ENCODE results near the gene EMB.
"Not testable (repeated sequence)": the region's sequence is repeated elsewhere in the genome, so short reads cannot be mapped to it uniquely, and the experiment has no call there.

Gene EMB

GRCh38 chr5:50419656-50420055 is 21.4 kb downstream of the EMB start:
- not testable (repeated sequence) for H3K9ac ChIP-seq (ENCODE audit: low read length); H3K27me3 ChIP-seq (ENCODE audit: control insufficient read depth in 1 of 2, insufficient read depth in 2 of 2, low read length in 2 of 2); H3K4me1 ChIP-seq (ENCODE audit: insufficient read depth, low read length); H3K27ac ChIP-seq (ENCODE audit: low read depth, low read length); H3K9me3 ChIP-seq (ENCODE audit: low read length); H3K36me3 ChIP-seq (ENCODE audit: insufficient read depth, low read length); H3K4me3 ChIP-seq (ENCODE audit: low read depth in 1 of 2, low read length in 2 of 2)

GRCh38 chr5:50416637-50417036 is 24.5 kb downstream of the EMB start:
- not testable (repeated sequence) for H3K36me3 ChIP-seq (ENCODE audit: insufficient read depth, low read length); H3K27me3 ChIP-seq (ENCODE audit: control insufficient read depth in 1 of 2, insufficient read depth in 2 of 2, low read length in 2 of 2); H3K9me3 ChIP-seq (ENCODE audit: low read length); H3K4me3 ChIP-seq (ENCODE audit: low read depth in 1 of 2, low read length in 2 of 2); H3K9ac ChIP-seq (ENCODE audit: low read length); H3K27ac ChIP-seq (ENCODE audit: low read depth, low read length); H3K4me1 ChIP-seq (ENCODE audit: insufficient read depth, low read length)

GRCh38 chr5:50415912-50416311 is 25.2 kb downstream of the EMB start:
- no peaks in the 10 kb centered on the region for H3K4me1 ChIP-seq (ENCODE audit: insufficient read depth, low read length)
- no peaks in the 10 kb centered on the region for H3K27me3 ChIP-seq (ENCODE audit: control insufficient read depth in 1 of 2, insufficient read depth in 2 of 2, low read length in 2 of 2)
- no peaks in the 10 kb centered on the region for H3K9me3 ChIP-seq (ENCODE audit: low read length)
- H3K4me3 ChIP-seq (ENCODE audit: low read depth in 1 of 2, low read length in 2 of 2): no peak overlapping the region
- no peak overlapping the region for H3K9ac ChIP-seq (ENCODE audit: low read length)
- H3K36me3 ChIP-seq (ENCODE audit: insufficient read depth, low read length): no peaks in the 10 kb centered on the region
- H3K27ac ChIP-seq (ENCODE audit: low read depth, low read length): no peak overlapping the region

DNA sequence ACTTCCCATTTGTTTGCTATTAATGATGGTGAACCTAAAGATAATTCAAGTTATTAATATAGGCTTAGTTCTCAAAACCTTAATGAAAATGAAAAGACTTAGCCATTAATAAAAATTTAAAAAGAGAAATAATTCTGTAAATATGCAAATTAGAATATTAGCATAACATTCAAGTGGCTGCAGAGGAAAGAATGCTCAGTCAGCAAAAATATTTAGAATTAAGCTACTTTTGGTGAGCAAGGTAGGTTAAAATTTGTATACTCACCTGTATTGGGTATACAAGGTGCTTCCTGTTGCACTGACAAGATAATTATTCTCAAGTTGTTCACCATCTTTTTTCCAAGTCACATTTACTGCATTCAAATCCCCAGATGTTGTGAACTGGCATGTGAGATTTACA is 30.2 kb downstream of the EMB start:
- H3K27ac ChIP-seq (ENCODE audit: low read depth, low read length); H3K9me3 ChIP-seq (ENCODE audit: low read length); H3K9ac ChIP-seq (ENCODE audit: low read length); H3K27me3 ChIP-seq (ENCODE audit: control insufficient read depth in 1 of 2, insufficient read depth in 2 of 2, low read length in 2 of 2); H3K4me1 ChIP-seq (ENCODE audit: insufficient read depth, low read length); H3K36me3 ChIP-seq (ENCODE audit: insufficient read depth, low read length); H3K4me3 ChIP-seq (ENCODE audit: low read depth in 1 of 2, low read length in 2 of 2): not testable (repeated sequence)

GRCh38 chr5:50406877-50407276 is 34.2 kb downstream of the EMB start:
- H3K36me3 ChIP-seq (ENCODE audit: insufficient read depth, low read length): no peaks in the 10 kb centered on the region
- no peak overlapping the region for H3K9ac ChIP-seq (ENCODE audit: low read length)
- no peak overlapping the region for H3K4me3 ChIP-seq (ENCODE audit: low read depth in 1 of 2, low read length in 2 of 2)
- H3K27ac ChIP-seq (ENCODE audit: low read depth, low read length): no peak overlapping the region
- no peaks in the 10 kb centered on the region for H3K27me3 ChIP-seq (ENCODE audit: control insufficient read depth in 1 of 2, insufficient read depth in 2 of 2, low read length in 2 of 2)
- H3K4me1 ChIP-seq (ENCODE audit: insufficient read depth, low read length): no peaks in the 10 kb centered on the region
- no peaks in the 10 kb centered on the region for H3K9me3 ChIP-seq (ENCODE audit: low read length)

DNA sequence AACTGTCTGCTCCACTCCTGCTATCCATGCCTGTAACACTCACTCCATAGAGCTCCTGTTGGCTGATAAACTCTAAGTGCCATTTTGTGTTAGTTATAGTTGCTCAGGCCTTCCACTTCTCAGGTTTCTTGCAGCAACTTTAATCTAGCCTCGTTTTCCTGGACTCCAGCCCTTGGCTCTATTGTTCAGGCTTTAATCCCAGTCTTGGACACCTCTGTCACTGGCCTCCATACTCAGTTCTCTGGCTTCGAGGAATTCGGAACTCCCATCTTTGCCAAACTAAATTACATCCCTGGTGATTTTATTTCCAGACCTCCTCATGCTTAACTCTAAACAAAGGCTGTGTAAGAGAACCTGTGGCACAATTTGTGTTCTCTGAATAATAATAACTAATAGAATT is 39.8 kb downstream of the EMB start:
- no peaks in the 10 kb centered on the region for H3K4me1 ChIP-seq (ENCODE audit: insufficient read depth, low read length)
- H3K9ac ChIP-seq (ENCODE audit: low read length): no peak overlapping the region

DNA sequence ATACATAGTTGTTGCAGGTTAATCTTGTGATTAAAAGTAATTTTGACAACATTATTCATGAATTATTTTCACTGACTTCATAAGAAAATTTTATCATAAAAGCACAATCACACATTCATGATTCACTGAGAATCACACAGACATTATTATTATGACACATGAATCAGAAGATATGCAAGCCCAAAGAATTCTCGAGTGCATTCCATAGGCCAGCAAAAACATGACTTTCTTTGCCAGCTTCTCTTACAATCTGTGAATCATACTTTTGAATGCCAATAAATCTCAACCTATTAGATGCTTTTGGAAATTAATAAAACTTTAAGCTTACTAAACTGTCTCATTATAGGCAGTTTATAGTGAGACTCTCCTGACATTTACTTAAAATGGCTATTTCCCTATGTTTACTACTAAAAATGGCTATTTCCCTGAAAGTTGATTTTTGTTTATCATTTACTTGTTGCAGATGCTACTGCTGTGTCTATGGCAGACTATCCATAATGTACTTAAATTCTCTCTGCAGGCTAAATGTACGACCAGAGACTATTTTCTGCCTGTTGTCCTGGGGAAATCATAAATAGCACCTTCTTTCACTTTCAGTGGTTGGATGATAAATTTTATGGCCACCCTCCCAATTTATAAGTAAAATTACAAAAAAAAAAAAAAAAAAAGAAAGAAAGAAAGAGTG is 47.0 kb downstream of the EMB start:
- not testable (repeated sequence) for H3K27ac ChIP-seq (ENCODE audit: low read depth, low read length); H3K9ac ChIP-seq (ENCODE audit: low read length); H3K36me3 ChIP-seq (ENCODE audit: insufficient read depth, low read length); H3K4me3 ChIP-seq (ENCODE audit: low read depth in 1 of 2, low read length in 2 of 2); H3K9me3 ChIP-seq (ENCODE audit: low read length); H3K4me1 ChIP-seq (ENCODE audit: insufficient read depth, low read length); H3K27me3 ChIP-seq (ENCODE audit: control insufficient read depth in 1 of 2, insufficient read depth in 2 of 2, low read length in 2 of 2)

More for the DNA sequence above, 39.8 kb downstream of the EMB start:
- no peak overlapping the region for H3K27ac ChIP-seq (ENCODE audit: low read depth, low read length)
- no peaks in the 10 kb centered on the region for H3K36me3 ChIP-seq (ENCODE audit: insufficient read depth, low read length)
- no peaks in the 10 kb centered on the region for H3K9me3 ChIP-seq (ENCODE audit: low read length)
- H3K4me3 ChIP-seq (ENCODE audit: low read depth in 1 of 2, low read length in 2 of 2): no peak overlapping the region
- no peaks in the 10 kb centered on the region for H3K27me3 ChIP-seq (ENCODE audit: control insufficient read depth in 1 of 2, insufficient read depth in 2 of 2, low read length in 2 of 2)

- H3K27ac ChIP-seq (ENCODE audit: low read depth, low read length); H3K9me3 ChIP-seq (ENCODE audit: low read length); H3K4me3 ChIP-seq (ENCODE audit: low read depth in 1 of 2, low read length in 2 of 2); H3K4me1 ChIP-seq (ENCODE audit: insufficient read depth, low read length); H3K27me3 ChIP-seq (ENCODE audit: control insufficient read depth in 1 of 2, insufficient read depth in 2 of 2, low read length in 2 of 2); H3K9ac ChIP-seq (ENCODE audit: low read length); H3K36me3 ChIP-seq (ENCODE audit: insufficient read depth, low read length): not testable (repeated sequence)
These were observed 48.8 kb downstream of the EMB start for GRCh38 chr5:50392289-50392688.

- not testable (repeated sequence) for H3K9ac ChIP-seq (ENCODE audit: low read length); H3K27me3 ChIP-seq (ENCODE audit: control insufficient read depth in 1 of 2, insufficient read depth in 2 of 2, low read length in 2 of 2); H3K4me1 ChIP-seq (ENCODE audit: insufficient read depth, low read length); H3K36me3 ChIP-seq (ENCODE audit: insufficient read depth, low read length); H3K4me3 ChIP-seq (ENCODE audit: low read depth in 1 of 2, low read length in 2 of 2); H3K27ac ChIP-seq (ENCODE audit: low read depth, low read length); H3K9me3 ChIP-seq (ENCODE audit: low read length)
These were observed 56.7 kb downstream of the EMB start for GRCh38 chr5:50384381-50384780.

GRCh38 chr5:50376696-50377095 is 64.4 kb downstream of the EMB start:
- not testable (repeated sequence) for H3K9ac ChIP-seq (ENCODE audit: low read length); H3K4me3 ChIP-seq (ENCODE audit: low read depth in 1 of 2, low read length in 2 of 2); H3K4me1 ChIP-seq (ENCODE audit: insufficient read depth, low read length); H3K27me3 ChIP-seq (ENCODE audit: control insufficient read depth in 1 of 2, insufficient read depth in 2 of 2, low read length in 2 of 2); H3K36me3 ChIP-seq (ENCODE audit: insufficient read depth, low read length); H3K9me3 ChIP-seq (ENCODE audit: low read length); H3K27ac ChIP-seq (ENCODE audit: low read depth, low read length)

DNA sequence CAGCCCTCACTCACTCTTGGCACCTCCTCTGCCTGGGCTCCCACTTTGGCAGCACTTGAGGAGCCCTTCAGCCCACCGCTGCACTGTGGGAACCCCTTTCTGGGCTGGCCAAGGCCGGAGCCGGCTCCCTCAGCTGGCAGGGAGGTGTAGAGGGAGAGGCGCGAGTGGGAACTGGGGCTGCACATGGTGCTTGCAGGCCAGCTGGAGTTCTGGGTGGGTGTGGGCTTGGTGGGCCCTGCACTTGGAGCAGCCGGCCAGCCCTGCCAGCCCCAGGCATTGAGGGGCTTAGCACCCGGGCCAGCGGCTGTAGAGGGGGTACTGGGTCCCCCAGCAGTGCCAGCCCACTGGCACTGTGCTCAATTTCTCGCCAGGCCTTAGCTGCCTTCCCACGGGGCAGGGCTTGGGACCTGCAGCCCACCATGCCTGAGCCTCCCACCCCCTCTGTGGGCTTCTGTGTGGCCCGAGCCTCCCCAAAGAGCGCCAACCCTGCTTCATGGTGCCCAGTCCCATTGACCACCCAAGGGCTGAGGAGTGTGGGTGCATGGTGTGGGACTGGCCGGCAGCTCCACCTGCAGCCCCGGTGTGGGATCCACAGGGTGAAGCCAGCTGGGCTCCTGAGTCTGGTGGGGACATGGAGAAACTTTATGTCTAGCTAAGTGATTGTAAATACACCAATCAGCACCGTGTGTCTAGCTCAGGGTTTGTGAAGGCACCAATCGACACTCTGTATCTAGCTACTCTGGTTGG is 71.6 kb downstream of the EMB start:
- not testable (repeated sequence) for H3K9ac ChIP-seq (ENCODE audit: low read length); H3K36me3 ChIP-seq (ENCODE audit: insufficient read depth, low read length); H3K4me3 ChIP-seq (ENCODE audit: low read depth in 1 of 2, low read length in 2 of 2); H3K9me3 ChIP-seq (ENCODE audit: low read length); H3K27me3 ChIP-seq (ENCODE audit: control insufficient read depth in 1 of 2, insufficient read depth in 2 of 2, low read length in 2 of 2); H3K4me1 ChIP-seq (ENCODE audit: insufficient read depth, low read length); H3K27ac ChIP-seq (ENCODE audit: low read depth, low read length)

Data from muscle layer of colon (tissue), 2 donors.